ENCODE results near the gene SH3BP5. TPM values are rescaled to one million over a fixed set of nuclear protein-coding genes. Genes with fewer than 3 reads are reported as not detected.

SH3BP5 gene
- total RNA-seq, 1 experiment from 2014 or later, result 13.9 TPM

DNA sequence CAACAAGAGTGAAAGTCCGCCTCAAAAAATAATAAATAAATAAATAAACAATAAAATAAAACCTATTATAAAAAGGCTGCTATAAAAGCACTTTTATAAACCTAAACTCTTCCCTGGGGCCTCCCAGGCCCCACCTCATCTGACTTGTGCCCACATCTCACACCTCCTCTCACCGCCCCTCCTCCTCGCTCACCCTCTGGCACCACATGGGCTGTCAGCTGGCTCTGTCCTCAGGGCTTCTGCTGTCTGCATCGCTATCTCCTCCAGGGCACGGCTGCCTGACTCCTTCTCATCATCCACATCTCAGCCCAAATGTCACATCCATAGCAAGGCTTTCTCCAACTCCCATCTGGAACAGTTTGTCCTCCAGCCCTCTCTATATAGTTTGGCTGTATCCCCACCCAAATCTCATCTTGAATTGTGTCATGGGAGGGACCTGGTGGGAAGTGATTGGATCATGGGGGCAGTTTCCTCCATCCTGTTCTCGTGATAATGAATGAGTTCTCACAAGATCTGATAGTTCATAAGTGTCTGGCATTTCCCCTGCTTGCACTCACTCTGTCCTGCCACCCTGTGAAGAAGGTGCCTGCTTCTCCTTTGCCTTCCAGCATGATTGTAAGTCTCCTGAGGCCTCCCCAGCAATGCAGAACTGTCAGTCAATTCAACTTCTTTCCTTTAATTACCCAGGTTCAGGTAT lies 8.8 kb upstream of the SH3BP5 start:
- Histone ChIP-seq H4K20me1 (ENCODE audit: insufficient read depth) (no peaks in the 10 kb centered on the region), H3K9me2 (ENCODE audit: insufficient read depth) (no peaks in the 10 kb centered on the region), H3K9ac (ENCODE audit: low read length) (no peak overlapping the region), H3K36me3 (ENCODE audit: control insufficient read depth in 1 of 2, insufficient read depth in 2 of 2, low read length in 2 of 2) (no peaks in the 10 kb centered on the region), H3K27ac (ENCODE audit: low read depth, low read length) (no peak overlapping the region), H3K9me3 (ENCODE audit: control insufficient read depth in 1 of 2, insufficient read depth in 1 of 2, low read depth in 1 of 2, low read length in 2 of 2) (no peaks in the 10 kb centered on the region), H3K4me3 (replicated peaks in 1 of 2; ENCODE audit: low read depth in 1 of 2, low read length in 2 of 2) (no peak overlapping the region), H2AFZ (ENCODE audit: low read depth, low read length, poor library complexity, severe bottlenecking) (no peak overlapping the region), H3K4me1 (ENCODE audit: control insufficient read depth in 1 of 2, insufficient read depth in 2 of 2, low read length in 2 of 2) (peaks cover 3 to 8% of the 10 kb centered on the region in 2 experiments; a peak in 2 of 4 replicates), H3K4me2 (ENCODE audit: low read length) (no peak overlapping the region), H3K27me3 (ENCODE audit: insufficient read depth, low read length) (no peaks in the 10 kb centered on the region), H3K79me2 (ENCODE audit: insufficient read depth, low read length) (no peaks in the 10 kb centered on the region)
- no peak for DNase-seq (ENCODE audit: low read depth, low spot score)
- no peak for ATAC-seq
- ChIA-PET CTCF (no interaction called here), POLR2A (no interaction called here), RAD21 (ENCODE audit: low non-redundant PET in 1 of 2, low total read pairs in 2 of 2, uncharacterized antibody in 2 of 2, unreplicated experiment in 2 of 2) (no interaction called here)
- no TSS peak for BruUV-seq (replicated peaks)
- intact Hi-C loops (cut with micrococcal nuclease), result no loop called here
- TF ChIP-seq JUND (IDR thresholded peaks at IDR 0.05) (no peak), SIN3A (IDR thresholded peaks at IDR 0.05; ENCODE audit: low read depth) (no peak), ZNF274 (IDR thresholded peaks at IDR 0.05; ENCODE audit: low read depth, low read length) (no peak), EGR1 (IDR thresholded peaks at IDR 0.05; ENCODE audit: low read depth) (no peak), CBX3 (IDR thresholded peaks at IDR 0.05; ENCODE audit: low read depth) (no peak), YY1 (IDR thresholded peaks at IDR 0.05; ENCODE audit: extremely low read depth, insufficient replicate concordance, low read depth, low read length) (no peak), ZFX (IDR thresholded peaks at IDR 0.05) (no peak), EZH2 (IDR thresholded peaks at IDR 0.05) (no peak), FOSL1 (IDR thresholded peaks at IDR 0.05; ENCODE audit: low read depth) (no peak), POLR2AphosphoS5 (IDR thresholded peaks at IDR 0.05; ENCODE audit: low read depth, low read length) (no peak), SP1 (IDR thresholded peaks at IDR 0.05; ENCODE audit: low read depth) (no peak)
- TF ChIP-seq, protein P1, sequence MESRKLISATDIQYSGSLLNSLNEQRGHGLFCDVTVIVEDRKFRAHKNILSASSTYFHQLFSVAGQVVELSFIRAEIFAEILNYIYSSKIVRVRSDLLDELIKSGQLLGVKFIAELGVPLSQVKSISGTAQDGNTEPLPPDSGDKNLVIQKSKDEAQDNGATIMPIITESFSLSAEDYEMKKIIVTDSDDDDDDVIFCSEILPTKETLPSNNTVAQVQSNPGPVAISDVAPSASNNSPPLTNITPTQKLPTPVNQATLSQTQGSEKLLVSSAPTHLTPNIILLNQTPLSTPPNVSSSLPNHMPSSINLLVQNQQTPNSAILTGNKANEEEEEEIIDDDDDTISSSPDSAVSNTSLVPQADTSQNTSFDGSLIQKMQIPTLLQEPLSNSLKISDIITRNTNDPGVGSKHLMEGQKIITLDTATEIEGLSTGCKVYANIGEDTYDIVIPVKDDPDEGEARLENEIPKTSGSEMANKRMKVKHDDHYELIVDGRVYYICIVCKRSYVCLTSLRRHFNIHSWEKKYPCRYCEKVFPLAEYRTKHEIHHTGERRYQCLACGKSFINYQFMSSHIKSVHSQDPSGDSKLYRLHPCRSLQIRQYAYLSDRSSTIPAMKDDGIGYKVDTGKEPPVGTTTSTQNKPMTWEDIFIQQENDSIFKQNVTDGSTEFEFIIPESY (IDR thresholded peaks at IDR 0.05; ENCODE audit: extremely low read depth, insufficient replicate concordance, low read length), result no peak
- TF ChIP-seq, protein P2, sequence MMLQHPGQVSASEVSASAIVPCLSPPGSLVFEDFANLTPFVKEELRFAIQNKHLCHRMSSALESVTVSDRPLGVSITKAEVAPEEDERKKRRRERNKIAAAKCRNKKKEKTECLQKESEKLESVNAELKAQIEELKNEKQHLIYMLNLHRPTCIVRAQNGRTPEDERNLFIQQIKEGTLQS (IDR thresholded peaks at IDR 0.05), result no peak
- TF ChIP-seq, protein P3, sequence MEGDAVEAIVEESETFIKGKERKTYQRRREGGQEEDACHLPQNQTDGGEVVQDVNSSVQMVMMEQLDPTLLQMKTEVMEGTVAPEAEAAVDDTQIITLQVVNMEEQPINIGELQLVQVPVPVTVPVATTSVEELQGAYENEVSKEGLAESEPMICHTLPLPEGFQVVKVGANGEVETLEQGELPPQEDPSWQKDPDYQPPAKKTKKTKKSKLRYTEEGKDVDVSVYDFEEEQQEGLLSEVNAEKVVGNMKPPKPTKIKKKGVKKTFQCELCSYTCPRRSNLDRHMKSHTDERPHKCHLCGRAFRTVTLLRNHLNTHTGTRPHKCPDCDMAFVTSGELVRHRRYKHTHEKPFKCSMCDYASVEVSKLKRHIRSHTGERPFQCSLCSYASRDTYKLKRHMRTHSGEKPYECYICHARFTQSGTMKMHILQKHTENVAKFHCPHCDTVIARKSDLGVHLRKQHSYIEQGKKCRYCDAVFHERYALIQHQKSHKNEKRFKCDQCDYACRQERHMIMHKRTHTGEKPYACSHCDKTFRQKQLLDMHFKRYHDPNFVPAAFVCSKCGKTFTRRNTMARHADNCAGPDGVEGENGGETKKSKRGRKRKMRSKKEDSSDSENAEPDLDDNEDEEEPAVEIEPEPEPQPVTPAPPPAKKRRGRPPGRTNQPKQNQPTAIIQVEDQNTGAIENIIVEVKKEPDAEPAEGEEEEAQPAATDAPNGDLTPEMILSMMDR (IDR thresholded peaks at IDR 0.05 in 2 of 3, conservative IDR thresholded peaks at IDR 0.05 in 1 of 3; ENCODE audit: borderline replicate concordance in 1 of 3, insufficient read depth in 1 of 3, low read depth in 2 of 3, low read length in 2 of 3), result no peak
- TF ChIP-seq, protein P4, sequence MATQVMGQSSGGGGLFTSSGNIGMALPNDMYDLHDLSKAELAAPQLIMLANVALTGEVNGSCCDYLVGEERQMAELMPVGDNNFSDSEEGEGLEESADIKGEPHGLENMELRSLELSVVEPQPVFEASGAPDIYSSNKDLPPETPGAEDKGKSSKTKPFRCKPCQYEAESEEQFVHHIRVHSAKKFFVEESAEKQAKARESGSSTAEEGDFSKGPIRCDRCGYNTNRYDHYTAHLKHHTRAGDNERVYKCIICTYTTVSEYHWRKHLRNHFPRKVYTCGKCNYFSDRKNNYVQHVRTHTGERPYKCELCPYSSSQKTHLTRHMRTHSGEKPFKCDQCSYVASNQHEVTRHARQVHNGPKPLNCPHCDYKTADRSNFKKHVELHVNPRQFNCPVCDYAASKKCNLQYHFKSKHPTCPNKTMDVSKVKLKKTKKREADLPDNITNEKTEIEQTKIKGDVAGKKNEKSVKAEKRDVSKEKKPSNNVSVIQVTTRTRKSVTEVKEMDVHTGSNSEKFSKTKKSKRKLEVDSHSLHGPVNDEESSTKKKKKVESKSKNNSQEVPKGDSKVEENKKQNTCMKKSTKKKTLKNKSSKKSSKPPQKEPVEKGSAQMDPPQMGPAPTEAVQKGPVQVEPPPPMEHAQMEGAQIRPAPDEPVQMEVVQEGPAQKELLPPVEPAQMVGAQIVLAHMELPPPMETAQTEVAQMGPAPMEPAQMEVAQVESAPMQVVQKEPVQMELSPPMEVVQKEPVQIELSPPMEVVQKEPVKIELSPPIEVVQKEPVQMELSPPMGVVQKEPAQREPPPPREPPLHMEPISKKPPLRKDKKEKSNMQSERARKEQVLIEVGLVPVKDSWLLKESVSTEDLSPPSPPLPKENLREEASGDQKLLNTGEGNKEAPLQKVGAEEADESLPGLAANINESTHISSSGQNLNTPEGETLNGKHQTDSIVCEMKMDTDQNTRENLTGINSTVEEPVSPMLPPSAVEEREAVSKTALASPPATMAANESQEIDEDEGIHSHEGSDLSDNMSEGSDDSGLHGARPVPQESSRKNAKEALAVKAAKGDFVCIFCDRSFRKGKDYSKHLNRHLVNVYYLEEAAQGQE (IDR thresholded peaks at IDR 0.05; ENCODE audit: low read depth), result no peak
- TF ChIP-seq, protein P5, sequence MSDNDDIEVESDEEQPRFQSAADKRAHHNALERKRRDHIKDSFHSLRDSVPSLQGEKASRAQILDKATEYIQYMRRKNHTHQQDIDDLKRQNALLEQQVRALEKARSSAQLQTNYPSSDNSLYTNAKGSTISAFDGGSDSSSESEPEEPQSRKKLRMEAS (IDR thresholded peaks at IDR 0.05), result no peak
